Smooth muscle cell (in vitro differentiated cells): ENCODE data around the gene JADE1. TPM values are rescaled to one million over a fixed set of nuclear protein-coding genes. Genes with fewer than 3 reads are reported as not detected.

Experiments
- DNase-seq: peaks from one replicate; lab custom pipeline; 2025; ENCODE audit not compliant: unreplicated experiment; lab: John Stamatoyannopoulos, UW
- H2AFZ ChIP-seq: fragments of 200-600 bp; sonication (generic); 2 replicates; pipeline ENCODE4 v1.6.0; 2016; ENCODE audit warnings: antibody characterized with exemption, low read depth, mild to moderate bottlenecking
- H3F3A ChIP-seq: fragments of 200-600 bp; sonication (generic); 2 replicates; pipeline ENCODE4 v1.6.0; 2017; ENCODE audit warnings: antibody characterized with exemption, low read depth
- H3K27ac ChIP-seq: fragments of 200-600 bp; sonication (generic); 2 replicates; pipeline ENCODE4 v1.5.1; 2016; ENCODE audit warnings: low read depth, mild to moderate bottlenecking
- H3K27me3 ChIP-seq: fragments of 200-600 bp; sonication (generic); 2 replicates; pipeline ENCODE4 v1.6.1; 2016; ENCODE audit warnings: low read depth, mild to moderate bottlenecking
- H3K36me3 ChIP-seq: fragments of 200-600 bp; sonication (generic); 2 replicates; pipeline ENCODE4 v1.5.1; 2016; ENCODE audit warnings: low read depth
- H3K4me1 ChIP-seq: fragments of 200-600 bp; sonication (generic); 2 replicates; pipeline ENCODE4 v1.5.1; 2016; ENCODE audit warnings: low read depth
- H3K4me2 ChIP-seq: fragments of 200-600 bp; sonication (generic); 2 replicates; pipeline ENCODE4 v1.6.0; 2016; ENCODE audit warnings: mild to moderate bottlenecking
- H3K4me3 ChIP-seq: fragments of 200-600 bp; sonication (generic); 2 replicates; pipeline ENCODE4 v1.5.1; 2016; ENCODE audit warnings: mild to moderate bottlenecking
- H3K79me2 ChIP-seq: fragments of 200-600 bp; sonication (generic); 2 replicates; pipeline ENCODE4 v1.6.0; 2016; ENCODE audit warnings: low read depth, mild to moderate bottlenecking
- H3K9ac ChIP-seq: fragments of 200-600 bp; sonication (generic); 2 replicates; pipeline ENCODE4 v1.6.0; 2016; ENCODE audit warnings: low read depth
- H3K9me3 ChIP-seq: fragments of 200-600 bp; sonication (generic); replicated peaks from 2 replicates; pipeline ENCODE4 v1.5.1; 2016; ENCODE audit warnings: low read depth
- H4K20me1 ChIP-seq: fragments of 200-600 bp; sonication (generic); 2 replicates; pipeline ENCODE4 v1.6.0; 2016; ENCODE audit warnings: low read depth
- WGBS: methylation state at CpG from one replicate; pipeline ENCODE4 v1.1.7; 2016; ENCODE audit warnings: low lambda C conversion rate; 5-methylcytosine and 5-hydroxymethylcytosine counted together
- polyA plus RNA-seq: library from polyadenylated mRNA; unstranded; fragments of >200 nt; fragmentation: Nextera tagmentation; extraction: Ambion mirVana; gene quantifications from 2 replicates; pipeline ENCODE4 v1.2.1, GENCODE V29; 2016
- total RNA-seq: library from RNA; depleted of rRNA; stranded (reverse); fragments of >200 nt; gene quantifications from 2 replicates; pipeline ENCODE4 v1.2.3, GENCODE V29; 2014
- TF ChIP-seq, protein P1 (sequence below): fragments of 200-600 bp; sonication (generic); IDR thresholded peaks from 2 replicates; pipeline ENCODE4 v1.5.1; 2017; ENCODE audit warnings: borderline replicate concordance, mild to moderate bottlenecking, antibody characterized with exemption; ENCODE audit not compliant: insufficient read depth, poor library complexity, severe bottlenecking

The JADE1 gene
- total and polyA plus RNA-seq, 2 experiments from 2014 or later, result 7.4 to 9.8 TPM

DNA sequence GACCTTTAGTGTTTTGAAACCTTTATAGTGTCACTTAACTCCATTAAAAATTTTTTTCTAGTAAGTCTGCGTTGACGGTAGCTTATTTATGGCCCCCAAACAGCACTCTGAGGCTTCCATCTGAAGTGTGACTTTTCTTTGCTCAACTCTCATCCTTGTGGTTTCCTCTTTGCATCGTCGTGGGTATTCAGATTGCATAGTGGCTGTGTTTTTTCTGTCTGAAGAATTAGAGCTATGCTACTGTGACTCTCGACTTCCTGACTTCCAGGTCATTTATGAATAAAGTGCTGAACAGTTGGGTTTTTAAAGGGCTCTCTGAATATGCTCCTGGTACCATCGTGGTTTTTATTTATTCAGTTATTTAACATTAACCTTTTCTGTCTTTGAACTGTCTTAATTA, 44.9 kb downstream of the JADE1 start:
- Histone ChIP-seq H3K9ac (no peak overlapping the region), H3F3A (peaks cover 7% of the 10 kb centered on the region), H3K79me2 (no peaks in the 10 kb centered on the region), H3K27ac (peak overlapping the region; percentile 69), H3K4me3 (no peak overlapping the region), H3K36me3 (no peaks in the 10 kb centered on the region), H2AFZ (no peak overlapping the region), H3K4me2 (peak overlapping the region; percentile 35), H3K9me3 (no peaks in the 10 kb centered on the region), H3K4me1 (peaks cover 6% of the 10 kb centered on the region), H4K20me1 (no peaks in the 10 kb centered on the region), H3K27me3 (no peaks in the 10 kb centered on the region)
- TF ChIP-seq, protein P1, sequence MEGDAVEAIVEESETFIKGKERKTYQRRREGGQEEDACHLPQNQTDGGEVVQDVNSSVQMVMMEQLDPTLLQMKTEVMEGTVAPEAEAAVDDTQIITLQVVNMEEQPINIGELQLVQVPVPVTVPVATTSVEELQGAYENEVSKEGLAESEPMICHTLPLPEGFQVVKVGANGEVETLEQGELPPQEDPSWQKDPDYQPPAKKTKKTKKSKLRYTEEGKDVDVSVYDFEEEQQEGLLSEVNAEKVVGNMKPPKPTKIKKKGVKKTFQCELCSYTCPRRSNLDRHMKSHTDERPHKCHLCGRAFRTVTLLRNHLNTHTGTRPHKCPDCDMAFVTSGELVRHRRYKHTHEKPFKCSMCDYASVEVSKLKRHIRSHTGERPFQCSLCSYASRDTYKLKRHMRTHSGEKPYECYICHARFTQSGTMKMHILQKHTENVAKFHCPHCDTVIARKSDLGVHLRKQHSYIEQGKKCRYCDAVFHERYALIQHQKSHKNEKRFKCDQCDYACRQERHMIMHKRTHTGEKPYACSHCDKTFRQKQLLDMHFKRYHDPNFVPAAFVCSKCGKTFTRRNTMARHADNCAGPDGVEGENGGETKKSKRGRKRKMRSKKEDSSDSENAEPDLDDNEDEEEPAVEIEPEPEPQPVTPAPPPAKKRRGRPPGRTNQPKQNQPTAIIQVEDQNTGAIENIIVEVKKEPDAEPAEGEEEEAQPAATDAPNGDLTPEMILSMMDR, result no peak
- no peak for DNase-seq
- WGBS, result 22% methylated on average over 6 of the region's 6 CpGs

DNA sequence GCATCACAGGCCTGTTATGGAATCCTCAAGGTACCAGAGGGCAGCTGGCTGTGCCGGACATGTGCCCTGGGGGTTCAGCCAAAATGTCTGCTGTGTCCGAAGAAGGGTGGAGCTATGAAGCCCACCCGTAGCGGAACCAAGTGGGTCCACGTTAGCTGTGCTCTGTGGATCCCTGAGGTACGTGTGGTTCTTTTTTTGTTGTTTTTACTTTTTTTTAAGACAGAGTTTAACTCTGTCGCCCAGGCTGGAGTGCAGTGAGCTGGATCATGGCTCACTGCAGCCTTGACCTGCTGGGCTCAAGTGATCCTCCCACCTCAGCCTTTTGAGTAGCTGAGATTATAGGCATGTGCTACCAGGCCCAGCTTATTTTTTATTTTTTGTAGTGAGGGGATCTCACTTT, 46.1 kb downstream of the JADE1 start:
- Histone ChIP-seq H2AFZ (no peak overlapping the region), H4K20me1 (no peaks in the 10 kb centered on the region), H3K9ac (no peak overlapping the region), H3K79me2 (no peaks in the 10 kb centered on the region), H3K4me3 (no peak overlapping the region), H3K4me2 (no peak overlapping the region), H3K9me3 (no peaks in the 10 kb centered on the region), H3F3A (peaks cover 15% of the 10 kb centered on the region), H3K4me1 (peaks cover 18% of the 10 kb centered on the region), H3K27ac (no peak overlapping the region), H3K36me3 (no peaks in the 10 kb centered on the region), H3K27me3 (no peaks in the 10 kb centered on the region)
- TF ChIP-seq, protein P1, result no peak
- no peak for DNase-seq
- WGBS, result 97% methylated on average over 7 of the region's 7 CpGs

DNA sequence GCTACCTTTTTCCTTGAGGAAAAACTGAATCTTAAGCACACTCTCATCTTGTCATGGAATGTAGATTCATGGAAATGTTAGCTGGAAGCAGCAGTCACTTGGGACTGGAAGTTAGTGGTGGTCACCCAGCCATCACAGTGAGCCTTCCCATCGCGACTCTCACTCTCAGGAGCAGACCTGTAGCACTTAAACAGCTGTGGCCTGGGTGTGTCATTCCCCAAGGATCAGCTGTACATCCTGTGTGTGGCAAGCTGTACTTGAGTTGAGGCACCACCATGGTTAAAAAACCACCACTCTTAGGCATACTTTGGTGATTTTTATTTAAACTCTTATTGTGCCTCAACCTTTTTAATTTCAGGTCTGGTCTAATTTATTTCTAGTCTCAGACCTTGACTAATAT, 46.7 kb downstream of the JADE1 start:
- Histone ChIP-seq H3K4me1 (peaks cover 20% of the 10 kb centered on the region), H3K27me3 (no peaks in the 10 kb centered on the region), H3K4me3 (no peak overlapping the region), H3K9ac (no peak overlapping the region), H3K79me2 (no peaks in the 10 kb centered on the region), H4K20me1 (no peaks in the 10 kb centered on the region), H3K27ac (no peak overlapping the region), H3K4me2 (no peak overlapping the region), H2AFZ (no peak overlapping the region), H3K9me3 (no peaks in the 10 kb centered on the region), H3K36me3 (no peaks in the 10 kb centered on the region), H3F3A (peaks cover 21% of the 10 kb centered on the region)
- WGBS, result 94% methylated on average over 2 of the region's 2 CpGs
- no peak for DNase-seq
- TF ChIP-seq, protein P1, result no peak

DNA sequence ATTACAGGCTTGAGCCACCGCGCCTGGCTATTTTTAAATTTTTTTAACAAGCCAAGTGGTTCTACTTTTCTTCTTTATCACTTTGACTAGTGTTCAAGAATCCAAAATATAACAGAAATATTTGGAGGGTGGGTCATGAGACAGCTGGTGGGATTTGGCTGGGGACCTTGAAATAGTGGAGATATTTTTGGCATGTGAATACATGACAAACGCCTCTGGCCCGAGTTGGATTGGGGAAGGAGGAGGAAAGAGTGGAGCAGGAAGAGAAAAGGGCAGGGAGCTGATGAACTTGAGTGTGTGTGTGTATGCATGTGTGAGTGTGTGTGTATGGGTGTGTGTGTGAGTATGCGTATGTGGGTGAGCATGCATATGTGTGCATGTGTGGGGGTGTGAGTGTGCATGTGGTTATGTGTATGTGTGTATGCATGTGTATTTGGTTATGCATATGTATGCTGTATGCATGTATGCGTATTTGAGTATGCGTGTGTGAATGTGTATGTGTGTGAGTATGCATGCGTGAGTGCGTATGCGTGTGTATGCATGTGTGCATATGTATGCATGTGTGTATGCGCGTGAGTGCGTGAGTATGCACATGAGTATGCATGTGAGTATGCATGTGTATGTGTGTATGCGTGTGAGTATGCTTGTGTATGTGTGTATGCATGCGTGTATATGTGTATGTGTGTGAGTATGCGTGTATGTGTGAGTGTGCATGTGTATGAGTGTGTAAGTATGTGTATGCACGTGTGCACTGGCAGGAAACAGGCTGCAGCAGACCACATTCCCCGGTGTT, 49.6 kb downstream of the JADE1 start:
- no peaks in the 10 kb centered on the region for H4K20me1 ChIP-seq
- peak overlapping the region; percentile 55 for H3K27ac ChIP-seq
- no peaks in the 10 kb centered on the region for H3K27me3 ChIP-seq
- no peaks in the 10 kb centered on the region for H3K36me3 ChIP-seq
- TF ChIP-seq, protein P1, result no peak
- no peaks in the 10 kb centered on the region for H3K79me2 ChIP-seq
- no peak overlapping the region for H3K4me3 ChIP-seq
- H2AFZ ChIP-seq, result no peak overlapping the region
- peaks cover 20% of the 10 kb centered on the region for H3K4me1 ChIP-seq
- DNase-seq, result no peak
- peaks cover 22% of the 10 kb centered on the region for H3F3A ChIP-seq
- H3K9me3 ChIP-seq, result no peaks in the 10 kb centered on the region
- WGBS, result 85% methylated on average over 18 of the region's 18 CpGs
- H3K4me2 ChIP-seq, result peak overlapping the region; percentile 40
- no peak overlapping the region for H3K9ac ChIP-seq
